Gastroesophageal sphincter (tissue), 3 donors: ENCODE results near the gene AMHR2.

Experiments used
- CTCF ChIP-seq, 4 experiments: fragments of 200-600 bp in 2 of 4; fragments of 450-650 bp in 2 of 4; sonication (generic) in 1 of 4; IDR thresholded peaks; one replicate each; pipeline ENCODE4 v1.5.1; 2017 to 2019; ENCODE audit warnings: antibody characterized with exemption in 4 of 4, mild to moderate bottlenecking in 2 of 4, moderate library complexity in 2 of 4
- POLR2A ChIP-seq, 2 donors: fragments of 450-650 bp; IDR thresholded peaks; one replicate each; pipeline ENCODE4 v1.6.1; 2017; ENCODE audit warnings: antibody characterized with exemption in 2 of 2, mild to moderate bottlenecking in 2 of 2, moderate library complexity in 1 of 2
- POLR2AphosphoS5 ChIP-seq: sonication (generic); formaldehyde crosslinking; IDR thresholded peaks from one replicate; pipeline ENCODE4 v1.6.1; 2017; ENCODE audit warnings: antibody characterized with exemption

- TF ChIP-seq CTCF (IDR thresholded peaks at IDR 0.05) (no peak), POLR2AphosphoS5 (no peak), POLR2A (IDR thresholded peaks at IDR 0.05) (no peak)
Observed at GRCh38 chr12:53427905-53428594, 4.4 kb downstream of the AMHR2 start.
